NB4 (cell line): ENCODE measurements around the gene COMT.

Experiments
- MYC ChIP-seq: IDR thresholded peaks from 2 replicates; pipeline ENCODE4 v1.6.1; 2011; ENCODE audit warnings: low read depth, low read length
- POLR2A ChIP-seq: IDR thresholded peaks from 2 replicates; pipeline ENCODE4 v1.6.1; 2011; ENCODE audit warnings: mild to moderate bottlenecking; ENCODE audit not compliant: insufficient read length; ENCODE audit errors: extremely low read depth
- TF ChIP-seq, protein P1 (sequence below): IDR thresholded peaks from one replicate; pipeline ENCODE4 v1.5.1; 2012; ENCODE audit warnings: low read depth, low read length

DNA sequence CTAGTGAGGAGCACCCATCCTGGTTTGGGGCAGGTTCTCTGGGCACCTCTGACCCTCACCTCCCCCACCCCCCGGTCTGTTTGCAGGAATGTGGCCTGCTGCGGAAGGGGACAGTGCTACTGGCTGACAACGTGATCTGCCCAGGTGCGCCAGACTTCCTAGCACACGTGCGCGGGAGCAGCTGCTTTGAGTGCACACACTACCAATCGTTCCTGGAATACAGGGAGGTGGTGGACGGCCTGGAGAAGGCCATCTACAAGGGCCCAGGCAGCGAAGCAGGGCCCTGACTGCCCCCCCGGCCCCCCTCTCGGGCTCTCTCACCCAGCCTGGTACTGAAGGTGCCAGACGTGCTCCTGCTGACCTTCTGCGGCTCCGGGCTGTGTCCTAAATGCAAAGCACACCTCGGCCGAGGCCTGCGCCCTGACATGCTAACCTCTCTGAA, 26.9 kb downstream of the COMT start:
- TF ChIP-seq, protein P1, sequence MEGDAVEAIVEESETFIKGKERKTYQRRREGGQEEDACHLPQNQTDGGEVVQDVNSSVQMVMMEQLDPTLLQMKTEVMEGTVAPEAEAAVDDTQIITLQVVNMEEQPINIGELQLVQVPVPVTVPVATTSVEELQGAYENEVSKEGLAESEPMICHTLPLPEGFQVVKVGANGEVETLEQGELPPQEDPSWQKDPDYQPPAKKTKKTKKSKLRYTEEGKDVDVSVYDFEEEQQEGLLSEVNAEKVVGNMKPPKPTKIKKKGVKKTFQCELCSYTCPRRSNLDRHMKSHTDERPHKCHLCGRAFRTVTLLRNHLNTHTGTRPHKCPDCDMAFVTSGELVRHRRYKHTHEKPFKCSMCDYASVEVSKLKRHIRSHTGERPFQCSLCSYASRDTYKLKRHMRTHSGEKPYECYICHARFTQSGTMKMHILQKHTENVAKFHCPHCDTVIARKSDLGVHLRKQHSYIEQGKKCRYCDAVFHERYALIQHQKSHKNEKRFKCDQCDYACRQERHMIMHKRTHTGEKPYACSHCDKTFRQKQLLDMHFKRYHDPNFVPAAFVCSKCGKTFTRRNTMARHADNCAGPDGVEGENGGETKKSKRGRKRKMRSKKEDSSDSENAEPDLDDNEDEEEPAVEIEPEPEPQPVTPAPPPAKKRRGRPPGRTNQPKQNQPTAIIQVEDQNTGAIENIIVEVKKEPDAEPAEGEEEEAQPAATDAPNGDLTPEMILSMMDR: no peak
- no peak for TF ChIP-seq POLR2A
- TF ChIP-seq MYC: no peak
